K562 (cell line): ENCODE measurements around the gene SDCCAG8. TPM values are rescaled to one million over a fixed set of nuclear protein-coding genes. Genes with fewer than 3 reads are reported as not detected.

Experiments used
- ELF1 ChIP-seq: fragments of 200-800 bp; sonication (Bioruptor generic); IDR thresholded peaks from 2 replicates; pipeline ENCODE4 v1.6.1; 2016; ENCODE audit warnings: missing genetic modification characterization, missing compliant biosample characterization
- FOXJ3 ChIP-seq: sonication (generic); formaldehyde crosslinking; IDR thresholded peaks from 2 replicates; pipeline ENCODE4 v1.4.0; 2020; ENCODE audit warnings: mild to moderate bottlenecking, missing genetic modification reagents
- KDM1A ChIP-seq, 2 experiments: fragments of 450-650 bp; IDR thresholded peaks; 2 replicates each; pipeline ENCODE4 v1.6.1; 2016; ENCODE audit warnings: mild to moderate bottlenecking in 2 of 2
- MEIS2 ChIP-seq: fragments of 450-650 bp; IDR thresholded peaks from 2 replicates; pipeline ENCODE4 v1.6.1; 2014; ENCODE audit warnings: mild to moderate bottlenecking; ENCODE audit not compliant: partially characterized antibody
- NCOA2 ChIP-seq, 2 experiments: fragments of 450-650 bp; IDR thresholded peaks; 2 replicates each; pipeline ENCODE4 v1.6.1; 2018; ENCODE audit warnings: mild to moderate bottlenecking in 2 of 2, moderate library complexity in 1 of 2; ENCODE audit not compliant: partially characterized antibody in 2 of 2
- SMARCA4 ChIP-seq: fragments of 450-650 bp; IDR thresholded peaks from 2 replicates; pipeline ENCODE4 v1.6.1; 2016
- TCF7L2 ChIP-seq: fragments of 150-350 bp; IDR thresholded peaks from 2 replicates; pipeline ENCODE4 v1.6.1; 2016; ENCODE audit warnings: low read depth, mild to moderate bottlenecking, low read length, moderate library complexity
- ZFX ChIP-seq: sonication (generic); formaldehyde crosslinking; IDR thresholded peaks from 2 replicates; pipeline ENCODE4 v1.8.0; 2022; ENCODE audit warnings: mild to moderate bottlenecking, missing genetic modification reagents, moderate library complexity
- ZNF551 ChIP-seq: fragments of 250-450 bp; sonication (Bioruptor Pico); IDR thresholded peaks from 2 replicates; pipeline ENCODE4 v1.5.0; 2021; ENCODE audit warnings: mild to moderate bottlenecking, moderate library complexity
- ZNF589 ChIP-seq: fragments of 200-800 bp; sonication (Bioruptor generic); IDR thresholded peaks from 2 replicates; pipeline ENCODE4 v1.6.1; 2016; ENCODE audit warnings: low read depth, missing genetic modification characterization, missing compliant biosample characterization
- polyA plus RNA-seq, 8 experiments: library from polyadenylated mRNA; depleted of rRNA in 4 of 8; stranded (reverse) in 5 of 8; unstranded in 3 of 8; fragments of >200 nt; fragmentation: Nextera tagmentation in 2 of 8; fragmentation: Illumina TruSeq in 1 of 8; extraction: Ambion mirVana in 2 of 8; extraction: Trizol in 1 of 8; gene quantifications; 2 replicates each; pipeline versions ENCODE4 v1.2.1 to v1.2.3, GENCODE V29; 2011 to 2014; ENCODE audit warnings: inconsistent platforms in 1 of 8, missing spikeins in 1 of 8
- total RNA-seq, 7 experiments: library from RNA; depleted of rRNA in 6 of 7; stranded (reverse); fragments of >200 nt in 6 of 7; fragmentation: Illumina TruSeq in 2 of 7; extraction: Trizol in 2 of 7; gene quantifications; 2 replicates each; pipeline versions ENCODE4 v1.2.1 to v1.2.3, GENCODE V29; 2011 to 2021; ENCODE audit warnings: low replicate concordance in 1 of 7
- TF ChIP-seq, protein P1 (sequence below), 3 experiments: fragments of 200-800 bp in 1 of 3; fragments of 250-450 bp in 1 of 3; fragments of 450-650 bp in 1 of 3; sonication (Bioruptor Pico) in 1 of 3; sonication (Bioruptor generic) in 1 of 3; formaldehyde crosslinking in 1 of 3; IDR thresholded peaks; 2 replicates each; pipeline versions ENCODE4 v1.6.1 to v1.8.0; 2016 to 2022; ENCODE audit warnings: mild to moderate bottlenecking in 2 of 3, missing genetic modification characterization in 2 of 3, missing compliant biosample characterization in 1 of 3, moderate library complexity in 1 of 3
- TF ChIP-seq, protein P2 (sequence below), 2 experiments: fragments of 450-650 bp; formaldehyde crosslinking in 1 of 2; IDR thresholded peaks; 2 replicates each; pipeline versions ENCODE4 v1.4.0 to v1.6.1; 2014 to 2020; ENCODE audit warnings: mild to moderate bottlenecking in 2 of 2, borderline replicate concordance in 1 of 2, low read depth in 1 of 2
- TF ChIP-seq, protein P3 (sequence below): sonication (generic); formaldehyde crosslinking; IDR thresholded peaks from 2 replicates; pipeline ENCODE4 v1.5.0; 2020; ENCODE audit warnings: missing genetic modification reagents

SDCCAG8 gene
- total and polyA plus RNA-seq, 9 of the 15 experiments (the other 6 are each of a cell fraction or from before 2014, with no cell fraction given), result 17.9 to 36.7 (median 25.4) TPM

DNA sequence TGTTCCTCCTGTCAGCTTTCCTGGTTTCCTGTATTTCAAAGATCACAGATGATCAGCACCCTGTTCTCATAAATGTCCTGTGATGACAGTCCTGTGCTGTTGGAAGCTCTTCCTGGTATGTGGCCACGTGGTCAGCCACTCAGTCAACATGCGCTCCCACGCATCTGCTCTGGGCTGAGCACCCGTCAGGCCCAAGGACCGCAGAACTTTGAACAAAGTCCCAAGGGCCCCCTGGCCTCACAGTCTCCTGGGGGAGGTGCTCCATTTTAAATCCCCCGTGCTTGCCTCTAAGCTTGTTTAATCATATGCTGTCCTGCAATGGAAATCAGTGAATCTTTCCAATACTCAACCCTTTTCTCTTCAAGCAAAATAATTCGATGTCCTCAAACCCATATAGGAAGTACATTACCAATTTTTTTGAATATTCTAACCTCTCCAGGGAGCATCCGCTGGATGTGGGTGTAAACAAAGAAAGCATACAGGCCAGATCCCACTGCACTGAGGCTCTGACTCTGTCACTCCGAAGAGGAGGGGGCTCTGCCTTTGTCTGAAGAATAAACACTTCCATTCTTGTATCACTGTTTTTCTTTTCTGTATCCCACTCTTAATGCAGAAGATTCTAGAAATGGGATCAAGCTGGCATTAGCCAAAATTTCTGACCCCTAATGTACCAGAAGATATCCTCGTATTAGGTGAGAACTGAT, 250.3 kb downstream of the SDCCAG8 start (continued):
- TF ChIP-seq, protein P1, sequence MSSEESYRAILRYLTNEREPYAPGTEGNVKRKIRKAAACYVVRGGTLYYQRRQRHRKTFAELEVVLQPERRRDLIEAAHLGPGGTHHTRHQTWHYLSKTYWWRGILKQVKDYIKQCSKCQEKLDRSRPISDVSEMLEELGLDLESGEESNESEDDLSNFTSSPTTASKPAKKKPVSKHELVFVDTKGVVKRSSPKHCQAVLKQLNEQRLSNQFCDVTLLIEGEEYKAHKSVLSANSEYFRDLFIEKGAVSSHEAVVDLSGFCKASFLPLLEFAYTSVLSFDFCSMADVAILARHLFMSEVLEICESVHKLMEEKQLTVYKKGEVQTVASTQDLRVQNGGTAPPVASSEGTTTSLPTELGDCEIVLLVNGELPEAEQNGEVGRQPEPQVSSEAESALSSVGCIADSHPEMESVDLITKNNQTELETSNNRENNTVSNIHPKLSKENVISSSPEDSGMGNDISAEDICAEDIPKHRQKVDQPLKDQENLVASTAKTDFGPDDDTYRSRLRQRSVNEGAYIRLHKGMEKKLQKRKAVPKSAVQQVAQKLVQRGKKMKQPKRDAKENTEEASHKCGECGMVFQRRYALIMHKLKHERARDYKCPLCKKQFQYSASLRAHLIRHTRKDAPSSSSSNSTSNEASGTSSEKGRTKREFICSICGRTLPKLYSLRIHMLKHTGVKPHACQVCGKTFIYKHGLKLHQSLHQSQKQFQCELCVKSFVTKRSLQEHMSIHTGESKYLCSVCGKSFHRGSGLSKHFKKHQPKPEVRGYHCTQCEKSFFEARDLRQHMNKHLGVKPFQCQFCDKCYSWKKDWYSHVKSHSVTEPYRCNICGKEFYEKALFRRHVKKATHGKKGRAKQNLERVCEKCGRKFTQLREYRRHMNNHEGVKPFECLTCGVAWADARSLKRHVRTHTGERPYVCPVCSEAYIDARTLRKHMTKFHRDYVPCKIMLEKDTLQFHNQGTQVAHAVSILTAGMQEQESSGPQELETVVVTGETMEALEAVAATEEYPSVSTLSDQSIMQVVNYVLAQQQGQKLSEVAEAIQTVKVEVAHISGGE (CRISPR knock-in tag; IDR thresholded peaks at IDR 0.05), result no peak
- 0 out of 2 replicates have a peak, but pooled peaks have one; percentile 48 for TF ChIP-seq ZNF589 (CRISPR knock-in tag)
- no peak for TF ChIP-seq ZFX
- TF ChIP-seq KDM1A (IDR thresholded peaks at IDR 0.05), result no peak
- peak; percentile 80 for TF ChIP-seq ELF1 (tag)
- TF ChIP-seq, protein P2, sequence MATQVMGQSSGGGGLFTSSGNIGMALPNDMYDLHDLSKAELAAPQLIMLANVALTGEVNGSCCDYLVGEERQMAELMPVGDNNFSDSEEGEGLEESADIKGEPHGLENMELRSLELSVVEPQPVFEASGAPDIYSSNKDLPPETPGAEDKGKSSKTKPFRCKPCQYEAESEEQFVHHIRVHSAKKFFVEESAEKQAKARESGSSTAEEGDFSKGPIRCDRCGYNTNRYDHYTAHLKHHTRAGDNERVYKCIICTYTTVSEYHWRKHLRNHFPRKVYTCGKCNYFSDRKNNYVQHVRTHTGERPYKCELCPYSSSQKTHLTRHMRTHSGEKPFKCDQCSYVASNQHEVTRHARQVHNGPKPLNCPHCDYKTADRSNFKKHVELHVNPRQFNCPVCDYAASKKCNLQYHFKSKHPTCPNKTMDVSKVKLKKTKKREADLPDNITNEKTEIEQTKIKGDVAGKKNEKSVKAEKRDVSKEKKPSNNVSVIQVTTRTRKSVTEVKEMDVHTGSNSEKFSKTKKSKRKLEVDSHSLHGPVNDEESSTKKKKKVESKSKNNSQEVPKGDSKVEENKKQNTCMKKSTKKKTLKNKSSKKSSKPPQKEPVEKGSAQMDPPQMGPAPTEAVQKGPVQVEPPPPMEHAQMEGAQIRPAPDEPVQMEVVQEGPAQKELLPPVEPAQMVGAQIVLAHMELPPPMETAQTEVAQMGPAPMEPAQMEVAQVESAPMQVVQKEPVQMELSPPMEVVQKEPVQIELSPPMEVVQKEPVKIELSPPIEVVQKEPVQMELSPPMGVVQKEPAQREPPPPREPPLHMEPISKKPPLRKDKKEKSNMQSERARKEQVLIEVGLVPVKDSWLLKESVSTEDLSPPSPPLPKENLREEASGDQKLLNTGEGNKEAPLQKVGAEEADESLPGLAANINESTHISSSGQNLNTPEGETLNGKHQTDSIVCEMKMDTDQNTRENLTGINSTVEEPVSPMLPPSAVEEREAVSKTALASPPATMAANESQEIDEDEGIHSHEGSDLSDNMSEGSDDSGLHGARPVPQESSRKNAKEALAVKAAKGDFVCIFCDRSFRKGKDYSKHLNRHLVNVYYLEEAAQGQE (IDR thresholded peaks at IDR 0.05; ENCODE audit: borderline replicate concordance), result peak; percentile 37; the same call in 1 of the 2 replicates
- TF ChIP-seq, protein P2 (CRISPR knock-in tag; IDR thresholded peaks at IDR 0.05; ENCODE audit: low read depth), result no peak
- TF ChIP-seq FOXJ3 (CRISPR knock-in tag), result no peak
- no peak for TF ChIP-seq NCOA2 (IDR thresholded peaks at IDR 0.05; ENCODE audit: partially characterized antibody in 2 of 2)
- TF ChIP-seq, protein P3, sequence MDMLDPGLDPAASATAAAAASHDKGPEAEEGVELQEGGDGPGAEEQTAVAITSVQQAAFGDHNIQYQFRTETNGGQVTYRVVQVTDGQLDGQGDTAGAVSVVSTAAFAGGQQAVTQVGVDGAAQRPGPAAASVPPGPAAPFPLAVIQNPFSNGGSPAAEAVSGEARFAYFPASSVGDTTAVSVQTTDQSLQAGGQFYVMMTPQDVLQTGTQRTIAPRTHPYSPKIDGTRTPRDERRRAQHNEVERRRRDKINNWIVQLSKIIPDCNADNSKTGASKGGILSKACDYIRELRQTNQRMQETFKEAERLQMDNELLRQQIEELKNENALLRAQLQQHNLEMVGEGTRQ, result peak; percentile 91
- no peak for TF ChIP-seq SMARCA4
- TF ChIP-seq ZNF551 (CRISPR knock-in tag), result no peak
- TF ChIP-seq MEIS2, result peak; percentile 60
- TF ChIP-seq TCF7L2, result no peak
